ENCODE data around the gene CLASP1.

DNA sequence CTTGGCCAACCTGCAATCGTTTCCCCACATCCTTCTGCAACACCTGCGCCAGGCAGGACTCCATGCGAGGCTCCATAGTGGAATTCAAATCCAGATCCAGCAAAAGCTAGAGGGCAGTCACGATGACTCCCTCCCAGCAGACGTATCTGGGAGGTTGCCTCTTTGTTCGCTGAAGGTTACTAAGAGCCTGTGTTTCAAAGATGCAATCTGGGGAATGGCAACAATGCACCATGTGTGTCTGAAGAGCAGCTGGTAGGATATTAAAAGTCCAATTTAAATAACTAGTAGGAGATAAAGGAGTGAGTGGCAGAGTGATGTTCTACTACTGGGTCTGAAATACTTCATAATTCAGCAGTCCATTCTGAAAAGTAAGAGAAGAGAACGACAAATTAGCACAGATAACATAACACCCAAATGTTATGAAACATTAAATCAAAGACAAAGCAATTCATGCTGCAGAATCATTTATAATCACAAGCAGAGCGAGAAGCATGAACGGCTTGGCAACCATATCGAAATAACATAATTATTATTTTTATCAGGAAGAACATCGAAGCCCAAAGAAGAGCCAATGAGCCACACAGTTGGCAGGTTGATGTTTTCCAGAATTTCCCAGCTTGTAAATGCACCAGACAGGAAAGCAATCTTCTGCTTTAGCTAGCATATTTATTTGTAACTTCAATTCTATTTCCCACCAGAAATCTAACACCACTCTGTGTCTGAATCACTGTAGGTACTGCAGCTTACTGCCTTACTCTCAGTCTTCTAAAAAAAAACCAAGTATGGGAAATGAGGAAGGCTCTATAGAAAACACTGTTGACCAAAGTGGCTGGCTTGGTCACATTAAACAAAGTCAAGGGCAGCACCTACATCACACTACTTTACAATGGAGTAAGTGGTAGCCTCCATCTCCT is 43.2 kb downstream of the CLASP1 start:
- TF ChIP-seq, protein P1, sequence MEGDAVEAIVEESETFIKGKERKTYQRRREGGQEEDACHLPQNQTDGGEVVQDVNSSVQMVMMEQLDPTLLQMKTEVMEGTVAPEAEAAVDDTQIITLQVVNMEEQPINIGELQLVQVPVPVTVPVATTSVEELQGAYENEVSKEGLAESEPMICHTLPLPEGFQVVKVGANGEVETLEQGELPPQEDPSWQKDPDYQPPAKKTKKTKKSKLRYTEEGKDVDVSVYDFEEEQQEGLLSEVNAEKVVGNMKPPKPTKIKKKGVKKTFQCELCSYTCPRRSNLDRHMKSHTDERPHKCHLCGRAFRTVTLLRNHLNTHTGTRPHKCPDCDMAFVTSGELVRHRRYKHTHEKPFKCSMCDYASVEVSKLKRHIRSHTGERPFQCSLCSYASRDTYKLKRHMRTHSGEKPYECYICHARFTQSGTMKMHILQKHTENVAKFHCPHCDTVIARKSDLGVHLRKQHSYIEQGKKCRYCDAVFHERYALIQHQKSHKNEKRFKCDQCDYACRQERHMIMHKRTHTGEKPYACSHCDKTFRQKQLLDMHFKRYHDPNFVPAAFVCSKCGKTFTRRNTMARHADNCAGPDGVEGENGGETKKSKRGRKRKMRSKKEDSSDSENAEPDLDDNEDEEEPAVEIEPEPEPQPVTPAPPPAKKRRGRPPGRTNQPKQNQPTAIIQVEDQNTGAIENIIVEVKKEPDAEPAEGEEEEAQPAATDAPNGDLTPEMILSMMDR (IDR thresholded peaks at IDR 0.05): no peak
- TF ChIP-seq EP300 (IDR thresholded peaks at IDR 0.05) (no peak), POLR2A (IDR thresholded peaks at IDR 0.05) (no peak), POLR2AphosphoS5 (IDR thresholded peaks at IDR 0.05) (no peak)

Measured in sigmoid colon (tissue), 4 donors.